Neuron (in vitro differentiated cells): ENCODE measurements around the gene BACH1.

Experiments used
- H2AFZ ChIP-seq: one replicate; pipeline ENCODE4 v1.6.1; 2013; ENCODE audit warnings: low read depth, mild to moderate bottlenecking, inconsistent platforms, low read length, moderate library complexity
- H3K27me3 ChIP-seq: one replicate; pipeline ENCODE4 v1.6.1; 2013; ENCODE audit warnings: low read length; ENCODE audit not compliant: insufficient read depth
- H3K36me3 ChIP-seq: one replicate; pipeline ENCODE4 v1.6.1; 2013; ENCODE audit warnings: low read length; ENCODE audit not compliant: insufficient read depth
- H3K4me1 ChIP-seq: one replicate; pipeline ENCODE4 v1.6.1; 2013; ENCODE audit warnings: low read length; ENCODE audit not compliant: insufficient read depth
- H3K4me3 ChIP-seq: 2 replicates; pipeline ENCODE4 v1.5.1; 2013; ENCODE audit warnings: mild to moderate bottlenecking, low read length, moderate library complexity
- H3K9me3 ChIP-seq: one replicate; pipeline ENCODE4 v1.6.1; 2013; ENCODE audit warnings: low read length

Gene BACH1

DNA sequence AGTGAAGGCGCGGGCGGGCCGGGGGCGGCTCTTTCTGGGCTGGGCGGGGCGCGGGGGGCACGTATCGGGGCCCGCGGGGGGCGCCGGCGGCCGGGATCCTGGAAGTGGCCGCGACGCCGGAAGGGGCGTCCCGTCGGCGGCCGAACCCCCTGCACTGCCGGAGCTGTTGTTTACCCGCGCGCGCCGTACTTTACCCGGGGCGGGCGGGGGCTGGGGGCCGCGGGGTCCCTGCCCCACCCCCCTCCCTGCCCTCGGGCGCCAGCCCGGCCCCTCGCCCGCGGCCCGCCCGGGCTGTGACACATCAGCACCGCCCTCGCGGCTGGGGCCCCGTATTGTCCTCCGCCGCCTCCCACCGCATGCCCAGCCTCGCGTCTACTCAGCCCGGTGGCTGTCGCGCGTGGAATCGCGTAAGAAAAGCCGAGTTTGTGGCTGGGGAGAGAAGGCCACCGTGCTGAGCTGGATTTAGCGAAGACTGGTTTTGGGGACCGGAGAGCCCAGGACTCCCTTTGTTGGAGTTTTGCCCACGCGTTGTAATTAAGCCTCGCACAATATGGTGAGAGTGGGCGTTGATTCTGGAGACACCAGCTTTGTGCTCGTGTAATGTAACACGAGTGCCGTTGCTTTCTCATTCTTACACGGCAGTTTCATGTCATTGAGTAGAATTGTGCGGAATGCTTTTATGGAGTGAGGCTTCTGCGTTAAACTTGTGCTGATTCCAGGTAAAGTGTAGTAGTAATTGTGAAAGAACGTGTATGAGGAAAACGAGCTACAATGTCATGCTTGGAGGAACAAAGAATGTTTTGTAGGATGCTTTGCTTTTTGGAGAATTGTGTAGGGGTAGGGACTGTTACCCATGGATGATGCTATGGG, 559 bp downstream of the BACH1 start:
- peak overlapping the region; percentile 39 for H2AFZ ChIP-seq
- no peaks in the 10 kb centered on the region for H3K36me3 ChIP-seq
- peak overlapping the region; percentile 85 for H3K4me3 ChIP-seq
- H3K4me1 ChIP-seq: peaks cover 15% of the 10 kb centered on the region
- no peaks in the 10 kb centered on the region for H3K27me3 ChIP-seq
- H3K9me3 ChIP-seq: no peaks in the 10 kb centered on the region

DNA sequence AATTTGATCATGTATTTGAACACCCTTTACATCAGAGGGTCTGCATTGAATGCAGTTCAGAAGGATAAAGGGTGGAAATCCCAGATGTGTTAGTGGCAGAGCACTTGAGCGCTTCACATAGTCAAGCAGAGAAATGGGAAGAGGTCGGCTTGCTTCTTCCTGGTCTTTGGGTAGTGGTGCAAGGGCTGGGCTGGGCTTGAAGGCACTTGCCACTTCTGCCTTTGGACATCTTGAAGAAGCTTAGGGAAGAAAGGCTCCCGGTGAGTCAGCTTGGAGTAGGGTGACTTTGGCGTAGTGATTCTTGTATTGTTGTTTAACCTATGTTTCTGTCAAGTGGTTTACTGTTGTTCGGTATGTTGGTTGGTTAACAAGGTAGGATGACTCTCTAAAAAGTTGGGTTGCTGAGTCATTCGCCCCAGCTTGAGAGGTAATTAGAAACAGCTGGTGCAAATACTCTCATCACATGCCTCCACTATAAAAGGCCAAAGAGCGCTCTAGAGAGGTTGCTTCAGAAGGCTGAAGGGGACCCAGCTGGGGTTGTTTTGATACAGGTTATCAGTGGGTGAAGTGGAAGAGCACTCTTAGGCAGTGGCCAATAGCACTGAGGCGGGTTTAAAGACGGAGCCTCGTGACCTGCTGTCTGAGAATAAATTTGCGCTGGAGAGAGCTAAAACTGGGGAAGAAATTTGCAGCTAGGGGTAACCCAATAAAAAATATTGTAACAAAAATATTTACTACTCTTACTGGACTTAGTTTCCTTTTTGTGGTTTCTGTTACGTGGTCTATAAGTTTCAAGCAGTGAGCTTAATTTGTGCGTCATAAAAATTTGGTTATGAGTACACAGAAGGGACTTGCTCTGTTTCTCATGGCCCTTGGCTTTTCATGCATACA, 1.4 kb downstream of the BACH1 start:
- Histone ChIP-seq H3K4me3 (peak overlapping the region; percentile 85), H3K4me1 (peaks cover 15% of the 10 kb centered on the region), H2AFZ (peak overlapping the region; percentile 39), H3K36me3 (no peaks in the 10 kb centered on the region), H3K9me3 (no peaks in the 10 kb centered on the region), H3K27me3 (no peaks in the 10 kb centered on the region)

DNA sequence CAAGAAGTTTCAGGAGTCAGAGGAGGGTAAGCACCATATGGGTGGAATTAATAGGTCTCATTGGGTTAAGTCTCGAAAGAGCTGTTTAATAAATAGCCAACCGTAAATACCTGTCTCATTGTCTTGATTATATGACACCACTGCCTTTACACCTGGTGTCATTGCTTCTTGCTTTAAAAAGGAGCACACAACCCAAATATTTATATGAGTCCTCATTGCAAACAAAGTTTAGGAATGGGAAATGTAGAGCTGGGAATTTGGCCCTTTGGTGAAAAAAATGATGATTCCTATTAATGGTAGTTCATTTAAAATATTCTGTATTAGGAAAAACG, 2.1 kb downstream of the BACH1 start:
- H3K4me3 ChIP-seq: peak overlapping the region; percentile 85
- peaks cover 15% of the 10 kb centered on the region for H3K4me1 ChIP-seq
- no peaks in the 10 kb centered on the region for H3K9me3 ChIP-seq
- H3K27me3 ChIP-seq: no peaks in the 10 kb centered on the region
- no peaks in the 10 kb centered on the region for H3K36me3 ChIP-seq
- no peak overlapping the region for H2AFZ ChIP-seq

DNA sequence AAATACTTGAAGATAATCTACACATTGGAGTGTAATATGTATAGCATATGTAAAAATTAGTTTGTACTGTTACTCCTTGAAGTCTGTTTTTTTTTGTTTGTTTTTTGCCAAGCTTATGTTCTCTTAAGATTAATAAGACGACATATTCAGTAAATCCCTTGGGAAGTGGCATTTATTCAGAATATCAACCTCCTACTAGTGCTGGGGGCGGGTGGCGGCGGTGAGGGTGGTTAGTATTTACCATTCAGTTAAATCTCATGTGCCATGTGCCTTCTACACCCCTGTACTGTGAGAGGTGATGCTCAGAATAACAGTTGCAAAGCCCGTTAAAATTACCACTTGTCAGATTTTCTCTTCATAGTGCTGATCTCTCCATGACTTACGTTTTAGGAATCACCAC, 3.0 kb downstream of the BACH1 start:
- Histone ChIP-seq H3K4me1 (peaks cover 15% of the 10 kb centered on the region), H2AFZ (no peak overlapping the region), H3K9me3 (no peaks in the 10 kb centered on the region), H3K4me3 (no peak overlapping the region), H3K36me3 (peaks cover 3% of the 10 kb centered on the region), H3K27me3 (no peaks in the 10 kb centered on the region)

DNA sequence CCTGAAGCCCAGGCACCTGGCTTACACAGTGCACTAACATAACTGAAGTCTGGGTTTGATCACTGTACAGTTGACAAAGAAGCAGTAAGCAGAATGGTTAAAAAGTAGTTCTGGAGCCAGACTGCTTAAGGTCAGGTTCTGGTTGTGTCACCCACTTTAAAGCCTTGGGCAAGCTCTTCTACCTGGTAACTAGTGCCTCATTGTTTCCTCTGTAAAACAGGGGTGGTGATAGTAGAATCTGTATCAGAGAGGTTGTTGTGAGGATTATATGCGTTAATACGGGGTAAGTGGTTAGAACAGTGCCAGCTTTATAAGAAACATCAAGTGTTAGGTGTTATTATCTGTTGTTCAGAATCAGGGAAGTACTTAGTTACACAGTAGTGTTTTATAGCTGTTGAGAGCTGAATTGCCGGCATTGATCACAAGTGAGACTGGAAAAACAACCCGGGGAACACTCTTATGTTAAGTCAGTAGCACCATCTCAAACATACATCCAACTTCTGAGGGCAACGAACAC, 3.7 kb downstream of the BACH1 start:
- no peaks in the 10 kb centered on the region for H3K27me3 ChIP-seq
- peaks cover 15% of the 10 kb centered on the region for H3K4me1 ChIP-seq
- peaks cover 3% of the 10 kb centered on the region for H3K36me3 ChIP-seq
- no peaks in the 10 kb centered on the region for H3K9me3 ChIP-seq
- no peak overlapping the region for H2AFZ ChIP-seq
- H3K4me3 ChIP-seq: no peak overlapping the region

DNA sequence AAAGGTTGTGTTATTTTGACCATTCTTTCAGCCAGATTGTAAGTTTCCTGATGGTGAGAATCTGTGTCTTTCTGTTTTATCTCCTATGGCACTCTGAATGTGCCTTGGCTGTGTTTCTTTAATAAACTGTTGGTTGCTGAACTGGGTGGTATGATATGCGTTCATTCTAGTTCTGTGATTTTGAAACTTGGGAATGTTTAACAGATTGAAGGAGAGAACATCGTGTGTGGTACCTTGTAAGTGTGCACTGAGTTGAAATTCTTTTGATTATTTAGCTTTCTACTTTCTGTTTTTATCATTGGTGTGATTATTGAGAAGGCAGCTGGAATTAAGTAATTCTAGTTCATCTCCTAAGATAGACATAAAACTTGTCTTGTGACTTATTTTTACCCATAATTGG, 4.6 kb downstream of the BACH1 start:
- Histone ChIP-seq H3K4me1 (peaks cover 15% of the 10 kb centered on the region), H3K36me3 (peaks cover 5% of the 10 kb centered on the region), H3K9me3 (no peaks in the 10 kb centered on the region), H3K27me3 (no peaks in the 10 kb centered on the region), H3K4me3 (no peak overlapping the region), H2AFZ (no peak overlapping the region)

DNA sequence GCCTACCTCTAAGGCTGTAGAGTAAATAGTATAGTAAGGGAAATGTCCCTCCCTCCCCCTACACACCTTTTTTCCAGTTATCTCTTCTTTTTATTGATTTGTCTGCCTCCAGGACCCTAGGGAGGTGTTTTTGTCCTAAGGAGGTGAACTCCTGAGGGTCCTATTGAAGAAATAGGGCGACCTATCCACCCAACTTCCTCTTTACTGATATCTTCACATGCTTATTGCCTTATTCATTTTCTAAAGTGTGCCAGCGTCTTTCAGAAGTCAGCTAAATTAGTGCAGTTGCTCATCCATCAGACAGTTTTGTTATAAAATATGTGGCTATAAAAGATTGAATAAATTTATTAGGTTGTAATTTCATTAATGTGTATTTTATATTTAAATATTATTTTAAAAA, 5.9 kb downstream of the BACH1 start:
- Histone ChIP-seq H3K4me3 (no peak overlapping the region), H3K9me3 (no peaks in the 10 kb centered on the region), H3K4me1 (peaks cover 15% of the 10 kb centered on the region), H2AFZ (no peak overlapping the region), H3K36me3 (peaks cover 5% of the 10 kb centered on the region), H3K27me3 (no peaks in the 10 kb centered on the region)

DNA sequence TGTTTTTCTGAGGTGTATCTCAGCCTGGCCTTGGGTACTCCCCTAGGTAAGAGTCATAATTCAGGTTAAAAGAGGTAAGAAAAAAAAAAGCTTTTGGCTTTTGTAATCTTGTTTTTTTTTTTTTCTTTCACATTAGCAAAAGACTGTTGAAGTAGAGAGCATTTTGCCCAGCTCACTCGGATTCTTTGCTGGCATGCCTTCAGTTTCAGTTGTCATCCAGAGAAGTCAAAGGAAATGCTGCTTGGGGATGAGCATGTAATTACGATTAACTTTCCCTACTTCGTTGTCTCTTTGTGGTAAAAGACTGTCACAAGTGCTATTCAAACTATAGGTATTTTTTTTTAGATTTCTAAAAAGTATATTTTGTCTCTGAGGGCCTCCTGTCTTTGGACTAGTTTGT, 6.3 kb downstream of the BACH1 start:
- Histone ChIP-seq H3K4me1 (peaks cover 15% of the 10 kb centered on the region), H2AFZ (no peak overlapping the region), H3K36me3 (peaks cover 5% of the 10 kb centered on the region), H3K9me3 (no peaks in the 10 kb centered on the region), H3K4me3 (no peak overlapping the region), H3K27me3 (no peaks in the 10 kb centered on the region)

DNA sequence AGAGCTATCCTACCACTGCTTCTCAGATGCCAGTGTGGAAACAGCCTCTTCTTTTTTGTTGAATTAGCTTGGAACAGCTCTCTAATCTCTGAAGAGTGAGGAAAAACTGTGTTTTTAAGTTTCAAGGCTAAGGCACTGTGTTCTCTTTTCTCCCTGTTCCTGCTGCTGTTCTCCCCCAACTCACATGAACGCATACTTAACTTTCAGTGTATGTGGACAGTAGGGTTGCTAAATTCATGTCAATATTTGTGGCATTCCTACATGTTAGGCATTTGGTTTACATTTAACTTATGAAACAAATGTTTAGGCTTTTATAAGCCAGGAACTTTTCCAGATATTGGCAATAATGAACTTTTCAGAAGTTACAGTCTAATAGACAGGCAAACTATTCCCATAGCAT, 6.8 kb downstream of the BACH1 start:
- Histone ChIP-seq H3K4me1 (peaks cover 11% of the 10 kb centered on the region), H3K9me3 (peaks cover 2% of the 10 kb centered on the region), H3K27me3 (no peaks in the 10 kb centered on the region), H3K36me3 (peaks cover 5% of the 10 kb centered on the region), H3K4me3 (no peak overlapping the region), H2AFZ (no peak overlapping the region)

DNA sequence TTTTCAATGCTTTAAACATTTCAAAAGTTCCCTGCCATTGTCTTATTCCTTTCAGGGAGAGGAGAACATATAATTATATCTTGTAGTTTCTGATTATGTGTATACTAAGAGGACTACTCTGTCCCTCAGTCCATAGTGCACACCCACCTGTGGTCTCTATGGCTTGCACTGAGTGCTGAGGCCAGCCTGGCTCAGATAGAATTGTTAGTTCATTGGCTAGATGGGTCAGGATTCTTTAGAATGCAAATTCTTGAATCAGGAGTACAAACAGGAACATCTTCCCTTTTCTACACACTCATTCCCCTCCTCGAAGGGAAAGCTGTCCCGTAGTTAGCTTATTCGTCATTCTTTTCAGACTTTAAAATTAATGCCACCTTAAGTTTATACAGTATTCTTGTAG, 8.2 kb downstream of the BACH1 start:
- peaks cover 5% of the 10 kb centered on the region for H3K36me3 ChIP-seq
- H3K9me3 ChIP-seq: peaks cover 3% of the 10 kb centered on the region
- no peaks in the 10 kb centered on the region for H3K27me3 ChIP-seq
- H3K4me3 ChIP-seq: no peak overlapping the region
- no peaks in the 10 kb centered on the region for H3K4me1 ChIP-seq
- H2AFZ ChIP-seq: no peak overlapping the region

DNA sequence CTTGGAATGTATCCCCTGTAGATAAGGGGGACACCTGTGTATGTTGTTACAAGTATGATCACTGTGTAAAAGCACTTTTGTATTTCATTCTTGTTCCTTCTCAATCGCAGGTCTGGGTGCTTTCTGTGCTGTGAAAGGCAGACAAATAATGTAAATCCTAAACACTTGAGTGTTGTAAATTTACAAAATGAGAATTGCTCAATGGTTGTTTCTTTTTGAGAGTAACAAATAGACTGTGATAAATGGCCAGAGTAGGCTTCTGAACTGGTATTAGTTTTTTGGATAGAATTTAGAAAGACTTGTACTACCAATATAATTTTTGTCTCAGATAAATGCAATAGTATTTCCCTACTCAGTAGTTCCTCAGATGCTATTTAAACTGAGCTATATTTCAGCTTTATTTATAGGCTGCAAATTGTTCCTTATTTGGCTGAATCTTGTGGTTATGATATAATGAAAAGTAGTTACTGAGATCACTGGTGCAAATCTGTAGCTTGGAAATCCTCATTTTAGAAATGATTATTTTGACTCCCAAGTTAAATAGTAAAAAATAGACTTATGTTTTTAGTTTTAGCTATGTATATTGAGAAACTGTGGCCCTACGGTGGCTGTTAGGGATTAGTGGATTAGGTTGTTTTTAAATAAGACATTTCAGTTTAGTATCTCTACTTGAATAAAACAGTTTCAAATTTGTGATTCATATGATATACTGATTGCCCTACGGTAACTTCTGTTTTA, 9.2 kb downstream of the BACH1 start:
- Histone ChIP-seq H3K36me3 (peaks cover 5% of the 10 kb centered on the region), H3K9me3 (peaks cover 5% of the 10 kb centered on the region), H3K27me3 (no peaks in the 10 kb centered on the region), H3K4me1 (no peaks in the 10 kb centered on the region), H3K4me3 (no peak overlapping the region), H2AFZ (no peak overlapping the region)

DNA sequence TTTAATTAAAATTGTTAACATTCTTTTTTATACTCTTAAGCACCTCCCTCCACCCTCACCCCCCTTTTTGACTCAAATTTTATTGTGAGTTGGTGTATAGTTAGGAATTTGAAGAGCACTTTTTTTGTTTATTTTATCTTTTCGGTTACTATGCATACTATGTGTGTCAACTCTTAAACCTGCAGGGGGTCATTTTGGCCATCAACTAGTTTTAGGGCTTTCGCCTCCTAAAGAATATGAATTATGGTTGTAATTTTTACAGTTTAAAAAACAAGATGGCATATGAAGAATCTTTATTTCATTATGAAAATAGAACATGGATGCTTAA, 9.7 kb downstream of the BACH1 start:
- Histone ChIP-seq H3K9me3 (peaks cover 8% of the 10 kb centered on the region), H3K36me3 (peaks cover 5% of the 10 kb centered on the region), H3K27me3 (no peaks in the 10 kb centered on the region), H2AFZ (no peak overlapping the region), H3K4me3 (no peak overlapping the region), H3K4me1 (no peaks in the 10 kb centered on the region)

DNA sequence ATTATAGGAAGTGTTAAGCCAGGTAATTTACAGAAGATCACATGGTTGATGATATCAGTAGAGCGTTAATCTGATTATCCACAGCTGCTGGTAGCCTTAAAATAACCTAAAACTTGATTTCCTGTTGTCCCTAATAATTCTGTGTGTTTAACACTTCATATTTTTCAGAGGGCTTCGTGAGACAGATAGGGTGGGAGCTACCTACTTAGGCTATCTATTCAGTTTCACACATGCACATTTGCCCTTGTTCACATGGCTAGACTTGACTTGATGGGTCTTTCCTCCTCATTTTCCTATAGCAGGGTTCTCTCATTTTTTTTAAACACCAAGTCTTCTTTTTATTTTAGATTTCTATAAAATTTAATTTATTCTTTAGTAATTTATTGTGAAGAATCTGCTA, 11.0 kb downstream of the BACH1 start:
- no peak overlapping the region for H2AFZ ChIP-seq
- H3K4me3 ChIP-seq: no peak overlapping the region
- no peaks in the 10 kb centered on the region for H3K4me1 ChIP-seq
- no peaks in the 10 kb centered on the region for H3K27me3 ChIP-seq
- H3K9me3 ChIP-seq: peaks cover 8% of the 10 kb centered on the region
- H3K36me3 ChIP-seq: peaks cover 5% of the 10 kb centered on the region
